K562 (cell line): ENCODE data around the gene ERGIC3. TPM values are rescaled to one million over a fixed set of nuclear protein-coding genes. Genes with fewer than 3 reads are reported as not detected.

Experiments
- ATAC-seq: fragments of 200-7000 bp; cut with Tn5 transposase; 3 replicates; pipeline ENCODE4 v1.9.1; 2020; ENCODE audit warnings: moderate library complexity
- BruUV-seq: library from RNA; stranded (reverse); fragments of 400-500 nt; replicated peaks from 2 replicates; lab custom pipeline; 2021; lab: Mats Ljungman, UMichigan
- CTCF ChIA-PET: fragments of 300-600 bp; formaldehyde crosslinking; extraction: SDS; loops from one replicate; lab custom pipeline; 2021; ENCODE audit warnings: low intra/inter-chr PET ratio; lab: Yijun Ruan, JAX
- POLR2A ChIA-PET: fragments of 300-600, 350-650 bp; sonication (Branson Sonifier 250); formaldehyde crosslinking; extraction: SDS; loops from one replicate; lab custom pipeline; 2021; ENCODE audit warnings: antibody characterized with exemption, inconsistent platforms; lab: Yijun Ruan, JAX
- DNase-seq, 4 experiments: peaks; one replicate each; pipeline versions ENCODE4 v3.0.0 to v3.0.0-alpha.2; 2011 to 2018; ENCODE audit warnings: low spot score in 3 of 4, mixed read lengths in 3 of 4; ENCODE audit errors: extremely low read depth in 1 of 4
- FAIRE-seq: peaks from 2 replicates; lab custom pipeline; 2011; peaks lifted over from hg19 to GRCh38; lab: Jason Lieb, UNC
- H2AFZ ChIP-seq: 2 replicates; pipeline ENCODE4 v1.6.0; 2011; ENCODE audit warnings: low read depth, low read length, control low read depth, inconsistent platforms
- H3K27ac ChIP-seq: fragments of 200-600 bp; 3 replicates; pipeline ENCODE4 v1.8.0; 2011; ENCODE audit warnings: low read depth, mild to moderate bottlenecking, control low read depth, inconsistent platforms, low read length, moderate library complexity, mixed read lengths; ENCODE audit errors: extremely low read depth
- H3K27me3 ChIP-seq, 2 experiments: fragments of 300-600 bp in 1 of 2; 2 replicates in 1 of 2; 3 replicates in 1 of 2; pipeline versions ENCODE4 v1.6.0 to v1.8.0; 2011; ENCODE audit warnings: inconsistent platforms in 2 of 2, low read length in 2 of 2, mild to moderate bottlenecking in 1 of 2, mixed read lengths in 1 of 2, moderate library complexity in 1 of 2; ENCODE audit not compliant: control insufficient read depth in 2 of 2, insufficient read depth in 2 of 2
- H3K36me3 ChIP-seq: fragments of 300-600 bp; 3 replicates; pipeline ENCODE4 v1.8.0; 2011; ENCODE audit warnings: mild to moderate bottlenecking, low read length, inconsistent platforms; ENCODE audit not compliant: control insufficient read depth, insufficient read depth
- H3K4me1 ChIP-seq, 2 experiments: fragments of 200-600 bp in 1 of 2; replicated peaks in 1 of 2; 2 replicates in 1 of 2; 3 replicates in 1 of 2; pipeline versions ENCODE4 v1.5.1 to v1.8.0; 2011; ENCODE audit warnings: inconsistent platforms in 2 of 2, low read length in 2 of 2, mild to moderate bottlenecking in 1 of 2, mixed read lengths in 1 of 2, moderate library complexity in 1 of 2; ENCODE audit not compliant: control insufficient read depth in 2 of 2, insufficient read depth in 2 of 2
- H3K4me2 ChIP-seq: 2 replicates; pipeline ENCODE4 v1.6.1; 2011; ENCODE audit warnings: low read length, control low read depth, inconsistent platforms, mixed read lengths; ENCODE audit not compliant: insufficient read depth
- H3K4me3 ChIP-seq: fragments of 200-600 bp; sonication (generic), shearing (Covaris generic); 2 replicates; pipeline ENCODE4 v1.5.1; 2016; ENCODE audit warnings: control low read depth, inconsistent platforms
- H3K79me2 ChIP-seq: fragments of 200-600 bp; 3 replicates; pipeline ENCODE4 v1.8.0; 2011; ENCODE audit warnings: low read length, inconsistent platforms; ENCODE audit not compliant: control insufficient read depth, insufficient read depth
- H3K9ac ChIP-seq, 2 experiments: 2 replicates each; pipeline versions ENCODE4 v1.6.0 to v1.6.1; 2011; ENCODE audit warnings: low read depth in 2 of 2, low read length in 2 of 2, control low read depth in 1 of 2, inconsistent platforms in 1 of 2, mild to moderate bottlenecking in 1 of 2, mixed read lengths in 1 of 2; ENCODE audit not compliant: insufficient read depth in 1 of 2
- H3K9me1 ChIP-seq: one replicate; pipeline ENCODE4 v1.6.0; 2011; ENCODE audit warnings: inconsistent platforms, mild to moderate bottlenecking, low read length, moderate library complexity; ENCODE audit not compliant: control insufficient read depth, insufficient read depth
- H3K9me3 ChIP-seq: replicated peaks from 2 replicates; pipeline ENCODE4 v1.5.1; 2011; ENCODE audit warnings: low read depth, low read length, inconsistent platforms; ENCODE audit not compliant: control insufficient read depth, insufficient read depth
- H4K20me1 ChIP-seq: replicated peaks from 2 replicates; pipeline ENCODE4 v1.6.1; 2011; ENCODE audit warnings: low read length, inconsistent platforms, mixed read lengths; ENCODE audit not compliant: control insufficient read depth, insufficient read depth
- GTF2A2 ChIP-seq: IDR thresholded peaks from 2 replicates; pipeline ENCODE4 v1.6.1; 2016; ENCODE audit warnings: mild to moderate bottlenecking, missing genetic modification characterization, missing compliant biosample characterization
- HDAC2 ChIP-seq: fragments of 450-650 bp; IDR thresholded peaks from 2 replicates; pipeline ENCODE4 v1.6.1; 2016; ENCODE audit warnings: mild to moderate bottlenecking
- NCOA2 ChIP-seq, 2 experiments: fragments of 450-650 bp; IDR thresholded peaks; 2 replicates each; pipeline ENCODE4 v1.6.1; 2018; ENCODE audit warnings: mild to moderate bottlenecking in 2 of 2, moderate library complexity in 1 of 2; ENCODE audit not compliant: partially characterized antibody in 2 of 2
- SMARCA5 ChIP-seq: fragments of 450-650 bp; IDR thresholded peaks from 2 replicates; pipeline ENCODE4 v1.6.1; 2016
- U2AF1 ChIP-seq: fragments of 200-400 bp; formaldehyde crosslinking; optimal IDR thresholded peaks from 2 replicates; pipeline ENCODE3; 2017; ENCODE audit warnings: mild to moderate bottlenecking, low read depth, low read length, moderate library complexity
- ZFP30 ChIP-seq: fragments of 250-450 bp; sonication (Bioruptor Pico); IDR thresholded peaks from 2 replicates; pipeline ENCODE4 v1.8.0; 2022; ENCODE audit warnings: moderate library complexity, mild to moderate bottlenecking, inconsistent platforms, borderline replicate concordance
- ZNF12 ChIP-seq: sonication (generic); formaldehyde crosslinking; IDR thresholded peaks from 2 replicates; pipeline ENCODE4 v1.4.0; 2020; ENCODE audit warnings: mild to moderate bottlenecking, missing genetic modification reagents
- ZNF76 ChIP-seq: fragments of 250-450 bp; sonication (Bioruptor Pico); IDR thresholded peaks from 2 replicates; pipeline ENCODE4 v1.4.0; 2020; ENCODE audit warnings: mild to moderate bottlenecking, moderate library complexity, borderline replicate concordance
- ZZZ3 ChIP-seq: fragments of 450-650 bp; IDR thresholded peaks from 2 replicates; pipeline ENCODE4 v1.6.1; 2016; ENCODE audit warnings: antibody characterized with exemption, mild to moderate bottlenecking, moderate library complexity
- WGBS: fragments of 100-300 bp; shearing (Covaris generic); methylation state at CpG from one replicate; pipeline ENCODE4 v1.1.6; 2016; ENCODE audit warnings: low coverage, mixed read lengths; ENCODE audit not compliant: insufficient coverage; ENCODE audit errors: missing lambda C conversion rate; 5-methylcytosine and 5-hydroxymethylcytosine counted together
- in situ Hi-C: fragments of 300-500 bp; cut with MboI; formaldehyde crosslinking; loops from 4 replicates; pipeline ENCODE4 v1.15.0; 2018; ENCODE audit warnings: inconsistent platforms, mixed read lengths
- intact Hi-C: fragments of 100-400 bp; cut with micrococcal nuclease; formaldehyde crosslinking; loops from 2 replicates; pipeline ENCODE4 v1.14.2; 2022
- polyA plus RNA-seq, 8 experiments: library from polyadenylated mRNA; depleted of rRNA in 4 of 8; stranded (reverse) in 5 of 8; unstranded in 3 of 8; fragments of >200 nt; fragmentation: Nextera tagmentation in 2 of 8; fragmentation: Illumina TruSeq in 1 of 8; extraction: Ambion mirVana in 2 of 8; extraction: Trizol in 1 of 8; gene quantifications; 2 replicates each; pipeline versions ENCODE4 v1.2.1 to v1.2.3, GENCODE V29; 2011 to 2014; ENCODE audit warnings: inconsistent platforms in 1 of 8, missing spikeins in 1 of 8
- total RNA-seq, 7 experiments: library from RNA; depleted of rRNA in 6 of 7; stranded (reverse); fragments of >200 nt in 6 of 7; fragmentation: Illumina TruSeq in 2 of 7; extraction: Trizol in 2 of 7; gene quantifications; 2 replicates each; pipeline versions ENCODE4 v1.2.1 to v1.2.3, GENCODE V29; 2011 to 2021; ENCODE audit warnings: low replicate concordance in 1 of 7
- TF ChIP-seq, protein P1 (sequence below): sonication (generic); formaldehyde crosslinking; IDR thresholded peaks from 2 replicates; pipeline ENCODE4 v1.8.1; 2022; ENCODE audit warnings: missing genetic modification reagents

The ERGIC3 gene
- total and polyA plus RNA-seq, 9 of the 15 experiments (the other 6 are each of a cell fraction or from before 2014, with no cell fraction given), result 121 to 278 (median 184) TPM

DNA sequence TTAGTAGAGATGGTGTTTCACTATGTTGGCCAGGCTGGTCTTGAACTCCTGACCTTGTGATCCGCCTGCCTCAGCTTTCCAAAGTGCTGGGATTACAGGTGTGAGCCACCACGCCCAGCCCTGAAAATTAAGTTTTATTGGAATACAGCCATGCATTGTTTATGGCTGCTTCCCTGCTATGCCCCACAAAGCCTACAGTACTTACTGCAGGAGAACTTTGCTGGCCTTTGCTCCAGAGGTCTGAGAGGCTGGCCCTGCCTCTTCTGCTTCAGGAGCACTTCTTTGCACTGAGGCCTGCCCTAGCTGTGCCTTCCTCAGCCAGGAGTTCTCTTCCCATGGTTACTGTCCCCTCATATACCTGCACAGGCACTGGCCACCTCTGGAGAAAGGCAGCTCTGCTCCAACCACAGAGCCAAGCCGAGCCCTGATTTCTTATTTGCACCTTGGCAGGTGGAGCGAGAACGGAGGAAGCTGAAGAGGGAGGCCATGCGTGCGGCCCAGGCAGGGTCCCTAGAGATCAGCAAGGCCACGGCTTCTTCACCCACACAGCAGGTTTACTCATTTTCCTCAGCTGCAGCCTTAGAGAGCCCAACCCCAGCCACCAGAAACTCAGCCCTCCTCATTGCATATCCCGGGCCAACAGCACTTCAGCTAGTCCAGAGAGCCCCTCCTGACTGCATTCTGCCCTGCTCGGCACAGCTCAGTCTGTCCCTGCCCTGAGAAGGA is 33.2 kb upstream of the ERGIC3 start:
- Histone ChIP-seq H3K36me3 (peaks cover 64% of the 10 kb centered on the region; the same call in 2 of the 3 replicates), H3K4me2 (no peak overlapping the region), H4K20me1 (peaks cover 10% of the 10 kb centered on the region; the same call in 1 of the 2 replicates), H3K9ac (no peak overlapping the region), H3K79me2 (no peaks in the 10 kb centered on the region), H2AFZ (no peak overlapping the region), H3K9me1 (no peaks in the 10 kb centered on the region), H3K27me3 (no peaks in the 10 kb centered on the region), H3K9me3 (no peaks in the 10 kb centered on the region), H3K4me1 (peaks cover 0 to 6% of the 10 kb centered on the region in 2 experiments; a peak in 2 of 5 replicates), H3K4me3 (no peak overlapping the region), H3K27ac (no peak overlapping the region)
- no peak for TF ChIP-seq ZNF76
- no peak for TF ChIP-seq GTF2A2 (tag)
- TF ChIP-seq HDAC2, result no peak
- no peak for TF ChIP-seq NCOA2 (IDR thresholded peaks at IDR 0.05; ENCODE audit: partially characterized antibody in 2 of 2)
- TF ChIP-seq ZNF12 (CRISPR knock-in tag), result no peak
- no peak for TF ChIP-seq ZFP30
- TF ChIP-seq U2AF1, result no peak
- TF ChIP-seq SMARCA5, result no peak
- TF ChIP-seq ZZZ3, result no peak
- TF ChIP-seq, protein P1, sequence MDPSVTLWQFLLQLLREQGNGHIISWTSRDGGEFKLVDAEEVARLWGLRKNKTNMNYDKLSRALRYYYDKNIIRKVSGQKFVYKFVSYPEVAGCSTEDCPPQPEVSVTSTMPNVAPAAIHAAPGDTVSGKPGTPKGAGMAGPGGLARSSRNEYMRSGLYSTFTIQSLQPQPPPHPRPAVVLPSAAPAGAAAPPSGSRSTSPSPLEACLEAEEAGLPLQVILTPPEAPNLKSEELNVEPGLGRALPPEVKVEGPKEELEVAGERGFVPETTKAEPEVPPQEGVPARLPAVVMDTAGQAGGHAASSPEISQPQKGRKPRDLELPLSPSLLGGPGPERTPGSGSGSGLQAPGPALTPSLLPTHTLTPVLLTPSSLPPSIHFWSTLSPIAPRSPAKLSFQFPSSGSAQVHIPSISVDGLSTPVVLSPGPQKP (CRISPR knock-in tag), result no peak
- POLR2A ChIA-PET, result interaction anchor here (0.6 to 1.2 kb wide), 3 partner anchors 8 to 586 kb away, joined by 3 to 4 read pairs (median 3); no protein-coding TSS in a partner anchor
- DNase-seq (no peak), FAIRE-seq (no peak), ATAC-seq (no peak)
- in situ Hi-C loops, result no loop called here
- no TSS peak for BruUV-seq
- WGBS, result 87% methylated on average over 9 of the region's 10 CpGs
- CTCF ChIA-PET, result no interaction called here
- intact Hi-C loops, result no loop called here
